Duodenal mucosa (tissue), 2 donors: ENCODE results near the gene ERP44.
"Not testable (repeated sequence)": the region's sequence is repeated elsewhere in the genome, so short reads cannot be mapped to it uniquely, and the experiment has no call there.

Experiments
- H3K27ac ChIP-seq: one replicate; pipeline ENCODE4 v1.7.0; 2013; ENCODE audit warnings: low read depth, low read length
- H3K27me3 ChIP-seq, 2 donors: one replicate each; pipeline ENCODE4 v1.7.0; 2013; ENCODE audit warnings: low read length in 2 of 2, control low read depth in 1 of 2; ENCODE audit not compliant: insufficient read depth in 2 of 2, control insufficient read depth in 1 of 2
- H3K36me3 ChIP-seq, 2 donors: one replicate each; pipeline ENCODE4 v1.7.0; 2013; ENCODE audit warnings: low read length in 2 of 2, control low read depth in 1 of 2; ENCODE audit not compliant: insufficient read depth in 2 of 2, control insufficient read depth in 1 of 2
- H3K4me1 ChIP-seq, 2 donors: one replicate each; pipeline ENCODE4 v1.7.0; 2013; ENCODE audit warnings: low read length in 2 of 2, control low read depth in 1 of 2; ENCODE audit not compliant: insufficient read depth in 2 of 2, control insufficient read depth in 1 of 2
- H3K4me3 ChIP-seq, 2 donors: one replicate each; pipeline ENCODE4 v1.7.0; 2013; ENCODE audit warnings: low read length in 2 of 2, low read depth in 1 of 2
- H3K9ac ChIP-seq, 2 donors: one replicate each; pipeline ENCODE4 v1.7.0; 2013; ENCODE audit warnings: low read length in 2 of 2, low read depth in 1 of 2
- H3K9me3 ChIP-seq, 2 donors: one replicate each; pipeline ENCODE4 v1.7.0; 2013; ENCODE audit warnings: low read length in 2 of 2, control low read depth in 1 of 2; ENCODE audit not compliant: control insufficient read depth in 1 of 2

ERP44 gene

DNA sequence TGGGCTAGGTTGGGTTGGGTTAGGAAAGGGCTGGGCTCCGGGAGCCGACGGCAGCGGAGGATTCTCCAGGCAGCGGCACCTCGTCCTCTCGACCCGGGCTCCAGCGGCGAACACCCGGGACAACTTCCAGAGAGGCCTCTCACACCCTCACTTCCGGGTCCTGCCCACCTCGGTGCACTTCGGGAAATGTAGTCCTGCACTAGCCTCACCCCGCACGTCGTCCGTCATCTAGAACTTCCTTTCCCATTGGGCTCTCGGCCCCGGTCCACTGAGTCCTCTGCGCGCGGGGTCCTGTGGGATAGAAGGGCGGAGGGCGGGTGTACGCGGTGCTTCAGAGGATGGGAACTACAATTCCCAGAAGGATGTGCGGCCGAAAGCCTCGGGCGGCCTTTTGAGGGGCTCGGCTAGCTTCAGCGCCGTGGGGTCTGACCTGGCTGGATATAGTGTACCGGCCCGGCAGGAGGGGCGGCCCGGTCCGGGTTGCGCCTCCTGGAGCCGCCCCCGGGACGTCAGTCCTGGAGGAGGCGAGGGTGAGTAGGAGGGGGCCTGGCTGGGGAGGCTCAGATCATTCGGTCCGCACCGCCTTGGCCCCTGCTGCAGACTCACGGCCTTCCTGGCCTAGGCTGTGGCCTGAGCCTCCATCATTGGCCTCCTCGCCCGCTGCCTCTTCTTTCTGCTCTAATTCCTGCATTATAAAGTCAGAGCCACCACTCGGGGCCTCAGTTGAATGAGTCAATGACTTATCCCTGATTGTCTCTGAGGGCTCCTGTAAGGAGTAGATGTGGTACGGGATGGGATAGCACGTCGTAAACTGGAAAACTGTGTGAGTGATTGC lies at the start of gene ERP44, which contains the start of gene INVS:
Gene ERP44, minus strand, starts transcription at position 114 of the 835 bp plus-strand sequence. CDS start 160 bp downstream, outside the sequence.
Gene INVS, plus strand, starts transcription at position 357 of the 835 bp plus-strand sequence. CDS start 5,279 bp downstream, outside the sequence.
- Histone ChIP-seq H3K27me3 (no peaks in the 10 kb centered on the region), H3K4me1 (peaks cover 15 to 29% of the 10 kb centered on the region in 2 donors), H3K9ac (peak within 1 kb of the TSS; percentile 95 to 100), H3K27ac (peak within 1 kb of the TSS; percentile 87), H3K4me3 (peak within 1 kb of the TSS; percentile 98 to 100), H3K36me3 (peaks cover 2 to 3% of the 10 kb centered on the region in 2 donors), H3K9me3 (no peaks in the 10 kb centered on the region)

DNA sequence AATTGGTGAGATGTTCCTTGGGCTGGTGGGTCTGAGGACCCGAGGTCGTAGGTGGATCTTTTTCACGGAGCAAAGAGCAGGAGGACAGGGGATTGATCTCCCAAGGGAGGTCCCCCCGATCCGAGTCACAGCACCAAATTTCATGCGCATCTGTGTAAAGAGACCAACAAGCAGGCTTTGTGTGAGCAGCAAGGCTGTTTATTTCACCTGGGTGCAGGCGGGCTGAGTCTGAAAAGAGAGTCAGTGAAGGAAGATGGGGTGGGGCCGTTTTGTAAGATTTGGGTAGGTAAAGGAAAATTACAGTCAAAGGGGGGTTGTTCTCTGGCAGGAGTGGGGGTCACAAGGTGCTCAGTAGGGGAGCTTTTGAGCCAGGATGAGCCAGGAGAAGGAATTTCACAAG lies 47.2 kb upstream of the ERP44 start:
- H3K27me3 ChIP-seq, H3K9me3 ChIP-seq, H3K36me3 ChIP-seq, H3K27ac ChIP-seq, H3K4me1 ChIP-seq, H3K9ac ChIP-seq, H3K4me3 ChIP-seq: not testable (repeated sequence)

DNA sequence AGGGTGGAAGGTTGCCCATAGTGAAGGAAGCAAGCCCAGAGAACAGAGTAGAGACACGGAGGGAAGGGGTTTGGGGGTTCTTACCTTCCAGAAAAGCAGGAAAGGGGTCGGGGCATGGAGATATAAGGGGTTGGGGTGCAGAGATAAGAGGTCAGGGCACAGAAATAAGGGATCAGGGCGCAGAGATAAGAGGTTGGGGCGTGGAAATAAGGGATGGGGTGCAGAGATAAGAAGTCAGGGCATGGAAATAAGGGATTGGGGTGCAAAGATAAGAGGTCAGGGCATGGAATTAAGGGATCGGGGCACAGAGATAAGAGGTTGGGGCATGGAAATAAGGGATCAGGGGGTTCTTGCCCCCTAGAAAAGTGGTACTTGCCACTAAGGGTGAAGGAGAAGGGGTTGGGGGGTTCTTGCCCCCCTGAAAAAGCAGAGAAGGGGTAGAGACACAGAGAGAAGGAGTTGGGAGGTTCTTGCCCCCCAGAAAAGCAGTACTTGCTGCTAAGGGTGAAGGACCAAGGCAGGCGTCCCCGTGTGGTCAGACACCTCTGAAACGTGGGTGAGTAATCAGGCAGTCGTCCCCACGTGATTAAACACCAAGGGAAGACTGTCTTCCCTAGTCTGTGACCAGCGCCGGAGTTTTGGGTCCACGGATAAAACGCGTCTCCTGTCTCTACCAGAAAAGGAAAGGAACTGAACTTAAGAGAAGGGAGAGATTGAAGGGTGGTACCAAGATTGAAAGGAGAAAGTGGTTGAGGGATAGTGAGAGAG lies 46.6 kb upstream of the ERP44 start:
- H3K27ac ChIP-seq, H3K9ac ChIP-seq, H3K36me3 ChIP-seq, H3K4me3 ChIP-seq, H3K4me1 ChIP-seq, H3K9me3 ChIP-seq, H3K27me3 ChIP-seq: not testable (repeated sequence)

DNA sequence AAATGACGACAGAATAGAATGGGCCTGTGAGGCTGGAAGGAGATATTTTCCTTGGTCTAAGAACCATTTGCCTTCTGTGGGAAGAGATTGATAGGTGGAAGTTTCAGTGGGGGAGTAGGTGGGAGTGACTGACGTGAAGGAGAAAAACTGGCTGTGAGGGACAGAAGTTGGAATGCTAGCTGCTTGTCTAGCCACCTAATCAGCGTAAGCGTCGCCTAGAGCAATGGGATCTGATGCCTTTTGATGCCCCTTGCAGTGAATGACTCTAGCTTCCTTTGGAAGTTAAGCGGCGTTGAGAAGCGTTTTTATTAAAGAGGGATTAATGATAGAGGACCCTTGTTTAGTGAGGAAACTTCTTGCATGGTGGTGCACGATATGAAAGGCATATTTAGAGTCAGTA lies 43.1 kb upstream of the ERP44 start:
- not testable (repeated sequence) for H3K27me3 ChIP-seq, H3K9me3 ChIP-seq, H3K4me1 ChIP-seq, H3K9ac ChIP-seq, H3K36me3 ChIP-seq, H3K4me3 ChIP-seq, H3K27ac ChIP-seq

DNA sequence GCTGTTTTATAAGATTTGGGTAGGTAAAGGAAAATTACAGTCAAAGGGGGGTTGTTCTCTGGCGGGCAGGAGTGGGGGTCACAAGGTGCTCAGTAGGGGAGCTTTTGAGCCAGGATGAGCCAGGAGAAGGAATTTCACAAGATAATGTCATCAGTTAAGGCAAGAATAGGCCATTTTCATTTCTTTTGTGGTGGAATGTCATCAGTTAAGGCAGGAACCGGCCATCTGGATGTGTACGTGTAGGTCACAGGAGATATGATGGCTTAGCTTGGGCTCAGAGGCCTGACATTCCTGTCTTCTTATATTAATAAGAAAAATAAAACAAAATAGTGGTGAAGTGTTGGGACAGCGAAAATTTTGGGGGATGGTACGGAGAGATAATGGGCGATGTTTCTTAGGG lies 41.5 kb upstream of the ERP44 start:
- not testable (repeated sequence) for H3K4me3 ChIP-seq, H3K36me3 ChIP-seq

DNA sequence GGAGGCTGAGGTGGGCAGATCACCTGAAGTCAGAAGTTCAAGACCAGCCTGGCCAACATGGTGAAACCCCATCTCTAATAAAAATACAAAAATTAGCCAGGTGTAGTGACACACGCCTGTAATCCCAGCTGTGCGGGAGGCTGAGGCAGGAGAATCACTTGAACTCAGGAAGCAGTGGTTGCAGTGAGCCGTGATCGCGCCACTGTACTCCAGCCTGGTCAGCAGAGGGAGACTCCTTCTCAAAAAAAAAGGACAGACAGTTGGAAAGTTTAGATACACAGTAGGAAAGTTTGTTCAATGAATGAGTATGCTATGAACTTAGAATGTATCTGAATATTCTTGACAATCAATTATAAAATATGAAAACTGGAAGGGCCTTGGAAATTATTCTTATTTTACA lies 38.0 kb upstream of the ERP44 start:
- H3K9ac ChIP-seq, H3K36me3 ChIP-seq, H3K27me3 ChIP-seq, H3K9me3 ChIP-seq, H3K27ac ChIP-seq, H3K4me3 ChIP-seq, H3K4me1 ChIP-seq: not testable (repeated sequence)

More for the DNA sequence above, 41.5 kb upstream of the ERP44 start:
- H3K27ac ChIP-seq, H3K9ac ChIP-seq, H3K9me3 ChIP-seq, H3K27me3 ChIP-seq, H3K4me1 ChIP-seq: not testable (repeated sequence)

DNA sequence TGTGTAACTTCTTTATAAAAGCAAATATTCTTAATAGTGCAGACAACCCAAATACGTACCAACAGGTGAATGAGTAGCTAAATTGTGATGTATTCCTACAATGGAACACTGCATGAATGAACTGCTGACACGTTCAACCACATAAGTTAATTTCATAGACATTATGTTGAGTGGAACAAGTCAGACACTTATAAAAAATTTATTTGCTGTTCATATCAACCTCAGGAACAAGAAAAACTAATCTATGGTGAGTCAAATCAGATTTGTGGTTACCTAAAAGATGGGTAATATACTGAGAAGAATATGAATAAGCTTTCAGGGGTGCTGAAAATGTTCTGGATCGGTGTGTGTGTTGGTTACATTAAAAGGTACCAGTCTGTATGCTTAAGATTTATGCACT lies 35.9 kb upstream of the ERP44 start:
- Histone ChIP-seq H3K9me3 (no peaks in the 10 kb centered on the region), H3K27ac (no peak overlapping the region), H3K27me3 (no peaks in the 10 kb centered on the region), H3K4me1 (no peaks in the 10 kb centered on the region), H3K36me3 (peaks cover 0 to 2% of the 10 kb centered on the region in 2 donors), H3K9ac (no peak overlapping the region), H3K4me3 (no peak overlapping the region)

DNA sequence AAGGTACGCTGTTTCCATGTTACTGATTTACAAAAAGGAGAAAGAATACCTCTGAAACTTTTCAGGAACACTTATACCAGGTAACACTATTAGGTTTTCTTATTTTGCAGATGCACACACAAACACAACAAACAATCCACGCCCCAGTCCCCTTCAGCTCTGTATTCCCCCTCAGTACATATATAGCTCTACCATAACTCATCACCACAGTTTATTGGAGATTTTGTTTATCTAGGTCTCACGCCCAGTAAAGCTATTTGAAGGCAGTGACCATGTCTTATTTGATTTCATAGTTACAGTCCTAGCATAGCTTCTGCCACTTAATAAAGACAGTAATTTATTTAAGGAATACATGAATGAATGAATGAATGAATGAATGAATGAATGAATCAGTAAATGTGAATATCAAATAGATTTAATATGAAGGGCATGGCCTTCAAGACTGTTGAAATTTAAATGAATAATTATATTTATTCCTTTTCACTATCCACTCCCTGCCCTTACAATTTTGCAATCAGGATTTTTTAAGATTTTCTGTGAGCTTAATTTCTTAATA lies 33.2 kb upstream of the ERP44 start:
- no peaks in the 10 kb centered on the region for H3K9me3 ChIP-seq

DNA sequence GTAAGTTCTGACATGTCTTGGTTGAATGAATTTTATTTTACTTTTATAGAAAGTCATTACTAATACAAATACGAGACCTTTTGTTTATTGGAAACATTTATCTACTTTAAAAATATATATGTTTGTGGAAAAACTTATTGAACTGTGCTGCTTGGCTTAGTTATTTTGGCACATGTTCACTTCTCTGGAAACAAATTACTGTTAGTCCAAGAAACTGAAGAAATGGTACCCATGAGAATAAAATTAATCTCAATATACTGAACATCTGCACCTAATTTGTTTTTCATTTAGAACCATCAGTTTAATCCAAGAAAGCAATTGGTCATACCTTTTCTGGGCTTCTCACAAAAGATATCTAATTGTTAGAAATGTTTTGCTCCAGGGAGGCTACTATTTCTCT lies 32.4 kb upstream of the ERP44 start:
- no peaks in the 10 kb centered on the region for H3K27me3 ChIP-seq
- no peaks in the 10 kb centered on the region for H3K9me3 ChIP-seq
- no peak overlapping the region for H3K4me3 ChIP-seq
- H3K36me3 ChIP-seq, result peaks cover 2 to 4% of the 10 kb centered on the region in 2 donors
- H3K4me1 ChIP-seq, result no peaks in the 10 kb centered on the region
- no peak overlapping the region for H3K9ac ChIP-seq
- H3K27ac ChIP-seq, result no peak overlapping the region

More for the DNA sequence above, 33.2 kb upstream of the ERP44 start:
- no peaks in the 10 kb centered on the region for H3K4me1 ChIP-seq
- no peak overlapping the region for H3K4me3 ChIP-seq
- H3K9ac ChIP-seq, result no peak overlapping the region
- peaks cover 0 to 2% of the 10 kb centered on the region in 2 donors for H3K36me3 ChIP-seq
- no peak overlapping the region for H3K27ac ChIP-seq
- H3K27me3 ChIP-seq, result no peaks in the 10 kb centered on the region

DNA sequence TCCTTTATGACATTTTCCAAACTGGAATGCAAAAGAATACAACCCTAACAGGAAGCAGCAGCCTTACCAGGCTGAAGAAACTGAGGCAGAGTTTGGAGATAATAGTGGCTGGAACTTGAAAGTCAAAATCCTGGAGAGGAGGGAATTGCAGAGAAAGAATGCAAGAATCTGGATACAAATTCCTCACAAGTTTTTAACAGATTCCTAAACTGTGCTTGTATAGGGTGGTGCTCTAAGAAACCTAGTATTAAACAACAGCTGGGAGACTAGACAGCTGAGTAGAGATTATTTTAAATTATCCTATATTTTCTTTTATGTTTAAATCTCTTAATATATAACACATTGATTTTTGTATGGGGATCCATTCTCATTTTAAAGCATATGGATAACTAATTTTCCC lies 31.0 kb upstream of the ERP44 start:
- H3K9ac ChIP-seq, result no peak overlapping the region
- no peaks in the 10 kb centered on the region for H3K4me1 ChIP-seq
- H3K4me3 ChIP-seq, result no peak overlapping the region
- peaks cover 2 to 4% of the 10 kb centered on the region in 2 donors for H3K36me3 ChIP-seq
- H3K27ac ChIP-seq, result no peak overlapping the region
- no peaks in the 10 kb centered on the region for H3K27me3 ChIP-seq
- H3K9me3 ChIP-seq, result no peaks in the 10 kb centered on the region
